Muscle of arm (tissue), 12 donors: ENCODE measurements around the gene SLC38A5. TPM values are rescaled to one million over a fixed set of nuclear protein-coding genes. Genes with fewer than 3 reads are reported as not detected.

ENCODE experiments used
- polyA plus RNA-seq, 12 donors: library from polyadenylated mRNA; unstranded; fragments of 120-200 nt; gene quantifications; one replicate each; pipeline ENCODE4 v1.2.1, GENCODE V29; 2013; ENCODE audit not compliant: insufficient read length in 12 of 12

Gene SLC38A5
- polyA plus RNA-seq, 12 donors = 3.6 to 30.2 (median 7.7) TPM; not detected in 1

Other genes with a start within 250 kb of the SLC38A5 start
- under 1 TPM in 1 of 12 donors, not detected in 11; 0.12 TPM for gene SSX1, start 214.9 kb downstream of the SLC38A5 start, polyA plus RNA-seq
- not detected for gene SSX3, start 113.6 kb downstream of the SLC38A5 start, polyA plus RNA-seq
- gene SSX4, start 86.7 kb downstream of the SLC38A5 start, polyA plus RNA-seq = not detected
- gene SSX4B, start 58.3 kb downstream of the SLC38A5 start, polyA plus RNA-seq = not detected
- 10 to 100 TPM in 11 of 12 donors, not detected in 1; 19.4 to 37.3 (median 25.8) TPM for gene FTSJ1, start 5.9 kb upstream of the SLC38A5 start, polyA plus RNA-seq
- gene PORCN, start 38.7 kb upstream of the SLC38A5 start, polyA plus RNA-seq = 10 to 100 TPM in 1 of 12 donors, 1 to 10 TPM in 10, not detected in 1; 2.5 to 12.9 (median 4.0) TPM
- 10 to 100 TPM in 11 of 12 donors, not detected in 1; 13.1 to 34.0 (median 17.4) TPM for gene EBP, start 51.5 kb upstream of the SLC38A5 start, polyA plus RNA-seq
- 10 to 100 TPM in 1 of 12 donors, 1 to 10 TPM in 10, not detected in 1; 5.8 to 11.3 (median 8.0) TPM for gene TBC1D25, start 69.5 kb upstream of the SLC38A5 start, polyA plus RNA-seq
- gene RBM3, start 104.2 kb upstream of the SLC38A5 start, polyA plus RNA-seq = 100 to 1,000 TPM; 275 to 787 (median 338) TPM
- gene WDR13, start 127.2 kb upstream of the SLC38A5 start, polyA plus RNA-seq = 100 to 1,000 TPM in 2 of 12 donors, 10 to 100 TPM in 9, not detected in 1; 77.4 to 117 (median 87.8) TPM
- gene WAS, start 213.5 kb upstream of the SLC38A5 start, polyA plus RNA-seq = 10 to 100 TPM in 2 of 12 donors, 1 to 10 TPM in 9, not detected in 1; 2.5 to 21.9 (median 3.3) TPM
- gene SUV39H1, start 226.5 kb upstream of the SLC38A5 start, polyA plus RNA-seq = 10 to 100 TPM in 1 of 12 donors, 1 to 10 TPM in 10, not detected in 1; 3.0 to 21.7 (median 3.9) TPM